GM12874 (cell line): Measurements from ENCODE around the gene LRRC37A.
"Not testable (repeated sequence)": the region's sequence is repeated elsewhere in the genome, so short reads cannot be mapped to it uniquely, and the experiment has no call there.

Source experiments
- TF ChIP-seq, protein P1 (sequence below): IDR thresholded peaks from 2 replicates; pipeline ENCODE4 v1.5.1; 2011; ENCODE audit warnings: low read depth, mild to moderate bottlenecking, control low read depth, low read length, moderate library complexity; ENCODE audit not compliant: insufficient read depth

The LRRC37A gene

DNA sequence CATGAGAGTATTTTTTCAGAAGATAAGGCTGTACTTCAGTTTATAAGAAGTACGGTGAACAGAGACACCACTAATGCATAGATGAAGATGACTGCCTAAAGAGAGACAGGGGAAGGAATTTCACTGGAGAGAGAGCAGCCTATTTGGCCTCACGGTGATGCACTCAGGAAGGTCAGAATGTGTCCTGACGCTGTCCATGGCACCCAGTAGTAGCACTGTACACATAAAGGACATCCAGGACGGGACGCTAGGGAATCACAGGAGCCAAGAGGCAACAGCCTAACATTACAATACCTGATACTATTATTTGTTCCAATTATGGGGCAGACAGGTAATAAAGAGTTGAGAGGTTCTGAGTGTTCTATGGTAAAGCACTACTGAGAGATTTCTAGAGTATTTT lies 24.9 kb upstream of the LRRC37A start:
- TF ChIP-seq, protein P1, sequence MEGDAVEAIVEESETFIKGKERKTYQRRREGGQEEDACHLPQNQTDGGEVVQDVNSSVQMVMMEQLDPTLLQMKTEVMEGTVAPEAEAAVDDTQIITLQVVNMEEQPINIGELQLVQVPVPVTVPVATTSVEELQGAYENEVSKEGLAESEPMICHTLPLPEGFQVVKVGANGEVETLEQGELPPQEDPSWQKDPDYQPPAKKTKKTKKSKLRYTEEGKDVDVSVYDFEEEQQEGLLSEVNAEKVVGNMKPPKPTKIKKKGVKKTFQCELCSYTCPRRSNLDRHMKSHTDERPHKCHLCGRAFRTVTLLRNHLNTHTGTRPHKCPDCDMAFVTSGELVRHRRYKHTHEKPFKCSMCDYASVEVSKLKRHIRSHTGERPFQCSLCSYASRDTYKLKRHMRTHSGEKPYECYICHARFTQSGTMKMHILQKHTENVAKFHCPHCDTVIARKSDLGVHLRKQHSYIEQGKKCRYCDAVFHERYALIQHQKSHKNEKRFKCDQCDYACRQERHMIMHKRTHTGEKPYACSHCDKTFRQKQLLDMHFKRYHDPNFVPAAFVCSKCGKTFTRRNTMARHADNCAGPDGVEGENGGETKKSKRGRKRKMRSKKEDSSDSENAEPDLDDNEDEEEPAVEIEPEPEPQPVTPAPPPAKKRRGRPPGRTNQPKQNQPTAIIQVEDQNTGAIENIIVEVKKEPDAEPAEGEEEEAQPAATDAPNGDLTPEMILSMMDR: no peak

- TF ChIP-seq, protein P1: no peak
Measured at GRCh38 chr17:46273541-46274236, 21.2 kb upstream of the LRRC37A start.

DNA sequence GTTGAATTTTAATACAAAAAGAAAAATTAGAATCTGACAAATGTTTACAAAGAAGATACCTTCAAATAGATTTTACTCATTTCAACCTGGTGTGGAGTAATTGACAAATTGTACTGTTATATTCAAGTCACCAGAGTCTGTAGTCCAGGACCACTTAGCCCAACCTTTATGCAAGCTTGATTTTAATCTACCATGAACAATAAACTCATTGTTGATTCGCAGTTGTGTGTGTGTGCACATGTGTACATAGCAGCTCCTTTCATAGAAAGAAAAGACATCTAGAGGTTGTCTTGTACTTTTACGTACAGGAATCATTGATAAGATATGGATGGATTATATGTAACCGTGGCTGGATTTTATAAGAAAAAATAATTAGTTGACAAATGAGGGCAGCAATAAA lies 20.7 kb upstream of the LRRC37A start:
- TF ChIP-seq, protein P1: no peak

- TF ChIP-seq, protein P1: peak; percentile 66
Measured at GRCh38 chr17:46286764-46287221, 8.1 kb upstream of the LRRC37A start.

DNA sequence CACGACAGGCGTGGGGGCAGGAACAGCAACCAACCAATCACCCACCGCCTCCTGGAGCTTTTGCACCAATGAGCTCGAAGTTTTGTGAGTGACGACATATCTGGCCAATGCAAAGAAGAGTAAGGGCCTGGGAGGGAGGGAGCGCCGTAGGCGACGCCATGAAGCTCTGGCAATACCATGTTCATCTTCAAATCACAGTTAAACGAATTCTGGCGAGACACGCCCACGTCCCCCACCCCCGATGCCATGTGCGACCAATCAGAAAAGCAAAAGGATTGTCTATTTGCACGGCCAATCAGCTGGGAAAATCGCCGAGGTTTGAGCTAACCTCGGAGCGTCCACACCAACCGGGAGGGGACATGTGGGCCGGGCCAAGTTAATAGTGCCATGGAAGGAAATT lies 66.8 kb downstream of the LRRC37A start, which contains the start of gene ARL17B:
TSS of gene ARL17B (minus strand) at position 12 of the 400 bp plus-strand sequence. CDS start 3,369 bp downstream, outside the sequence.
- TF ChIP-seq, protein P1: not testable (repeated sequence)
